OCI-LY7 (cell line): ENCODE data around the gene EGFL8.
"Not testable (repeated sequence)": the region's sequence is repeated elsewhere in the genome, so short reads cannot be mapped to it uniquely, and the experiment has no call there.

Source experiments
- CTCF ChIP-seq: fragments of 200-600 bp; sonication (generic); conservative IDR thresholded peaks from 2 replicates; pipeline ENCODE4 v1.5.1; 2014; ENCODE audit warnings: mild to moderate bottlenecking, antibody characterized with exemption, low read length, moderate library complexity, mixed read lengths
- EZH2phosphoT487 ChIP-seq: fragments of 200-600 bp; sonication (generic); IDR thresholded peaks from 2 replicates; pipeline ENCODE4 v1.6.1; 2018; ENCODE audit warnings: low read depth, borderline replicate concordance, mild to moderate bottlenecking, mixed run types, antibody characterized with exemption, low read length, moderate library complexity, mixed read lengths

GRCh38 chr6:32185681-32186131 lies 21.3 kb downstream of the EGFL8 start:
- not testable (repeated sequence) for TF ChIP-seq CTCF, EZH2phosphoT487
